HepG2 (cell line): ENCODE results near the gene ZNF468. TPM values are rescaled to one million over a fixed set of nuclear protein-coding genes. Genes with fewer than 3 reads are reported as not detected.
"Not testable (repeated sequence)": the region's sequence is repeated elsewhere in the genome, so short reads cannot be mapped to it uniquely, and the experiment has no call there.

Source experiments
- ATAC-seq: fragments of 200-7000 bp; cut with Tn5 transposase; 3 replicates; pipeline ENCODE4 v1.9.1; 2020; ENCODE audit warnings: mild to moderate bottlenecking, moderate library complexity
- BruUV-seq: library from RNA; stranded (reverse); fragments of 400-500 nt; replicated peaks from 2 replicates; lab custom pipeline; 2021; lab: Mats Ljungman, UMichigan
- CTCF ChIA-PET: fragments of 300-600 bp; formaldehyde crosslinking; extraction: SDS; loops from one replicate; lab custom pipeline; 2021; ENCODE audit warnings: low total read pairs, inconsistent platforms, low intra/inter-chr PET ratio; lab: Yijun Ruan, JAX
- POLR2A ChIA-PET: fragments of 350-600 bp; sonication (Branson Sonifier 250); formaldehyde crosslinking; loops from one replicate; lab custom pipeline; 2020; ENCODE audit warnings: antibody characterized with exemption, inconsistent platforms; lab: Yijun Ruan, JAX
- DNase-seq: peaks from one replicate; pipeline ENCODE4 v3.0.0-alpha.2; 2015; ENCODE audit warnings: low spot score
- FAIRE-seq: peaks from 3 replicates; lab custom pipeline; 2011; peaks lifted over from hg19 to GRCh38; lab: Jason Lieb, UNC
- H2AFZ ChIP-seq: one replicate; pipeline ENCODE4 v1.6.1; 2011; ENCODE audit warnings: low read length, inconsistent platforms
- H3K27ac ChIP-seq: fragments of 300-600 bp; 3 replicates; pipeline ENCODE4 v1.8.0; 2011; ENCODE audit warnings: mixed run types, mild to moderate bottlenecking, mixed read lengths, low read length, inconsistent platforms; ENCODE audit not compliant: insufficient read depth; ENCODE audit errors: extremely low read length
- H3K27me3 ChIP-seq, 2 experiments: fragments of 200-600 bp in 1 of 2; 2 replicates in 1 of 2; 3 replicates in 1 of 2; pipeline versions ENCODE4 v1.6.0 to v1.8.0; 2011; ENCODE audit warnings: low read length in 2 of 2, mild to moderate bottlenecking in 2 of 2, moderate library complexity in 2 of 2, inconsistent platforms in 1 of 2; ENCODE audit not compliant: insufficient read depth in 2 of 2, control insufficient read depth in 1 of 2
- H3K36me3 ChIP-seq, 2 experiments: fragments of 200-600 bp in 1 of 2; replicated peaks in 1 of 2; 2 replicates in 1 of 2; 3 replicates in 1 of 2; pipeline versions ENCODE4 v1.5.1 to v1.8.0; 2011; ENCODE audit warnings: low read length in 2 of 2, inconsistent platforms in 1 of 2; ENCODE audit not compliant: insufficient read depth in 2 of 2, control insufficient read depth in 1 of 2
- H3K4me1 ChIP-seq: 2 replicates; pipeline ENCODE4 v1.5.1; 2012; ENCODE audit warnings: low read length, inconsistent platforms; ENCODE audit not compliant: insufficient read depth
- H3K4me2 ChIP-seq: 2 replicates; pipeline ENCODE4 v1.6.0; 2011; ENCODE audit warnings: low read depth, low read length, inconsistent platforms
- H3K4me3 ChIP-seq, 3 experiments: fragments of 200-600 bp in 1 of 3; sonication (generic), shearing (Covaris generic) in 1 of 3; replicated peaks in 1 of 3; 2 replicates each; pipeline ENCODE4 v1.5.1; 2011 to 2016; ENCODE audit warnings: low read length in 3 of 3, inconsistent platforms in 2 of 3, low read depth in 2 of 3, mild to moderate bottlenecking in 2 of 3, control low read depth in 1 of 3, mixed read lengths in 1 of 3; ENCODE audit not compliant: insufficient read depth in 1 of 3
- H3K79me2 ChIP-seq: one replicate; pipeline ENCODE4 v1.6.1; 2011; ENCODE audit warnings: low read length, inconsistent platforms; ENCODE audit not compliant: insufficient read depth
- H3K9ac ChIP-seq: 2 replicates; pipeline ENCODE4 v1.6.0; 2011; ENCODE audit warnings: mild to moderate bottlenecking, low read depth, low read length, inconsistent platforms; ENCODE audit not compliant: insufficient read depth
- H3K9me3 ChIP-seq: 2 replicates; pipeline ENCODE4 v1.5.1; 2012; ENCODE audit warnings: mild to moderate bottlenecking, low read length
- H4K20me1 ChIP-seq: 2 replicates; pipeline ENCODE4 v1.6.0; 2011; ENCODE audit warnings: inconsistent platforms, mild to moderate bottlenecking, low read length, moderate library complexity; ENCODE audit not compliant: insufficient read depth
- CEBPB ChIP-seq: IDR thresholded peaks from 2 replicates; pipeline ENCODE4 v1.6.1; 2011; ENCODE audit warnings: low read depth, low read length, improper control_type of control experiment, borderline replicate concordance
- PAXIP1 ChIP-seq: sonication (generic); formaldehyde crosslinking; conservative IDR thresholded peaks from 2 replicates; pipeline ENCODE4 v1.4.0; 2020; ENCODE audit warnings: mild to moderate bottlenecking, missing genetic modification reagents, moderate library complexity
- PRDM10 ChIP-seq: sonication (generic); formaldehyde crosslinking; IDR thresholded peaks from 2 replicates; pipeline ENCODE4 v1.4.0; 2020; ENCODE audit warnings: low read depth, missing genetic modification reagents
- SOX6 ChIP-seq, 2 experiments: fragments of 450-650 bp in 1 of 2; sonication (generic) in 1 of 2; formaldehyde crosslinking in 1 of 2; IDR thresholded peaks; 2 replicates each; pipeline versions ENCODE4 v1.4.0 to v1.6.1; 2017 to 2020; ENCODE audit warnings: antibody characterized with exemption in 1 of 2, mild to moderate bottlenecking in 1 of 2, missing genetic modification reagents in 1 of 2
- ZIK1 ChIP-seq: sonication (generic); formaldehyde crosslinking; IDR thresholded peaks from 2 replicates; pipeline ENCODE4 v1.5.0; 2020; ENCODE audit warnings: mild to moderate bottlenecking, low read depth, missing genetic modification reagents, borderline replicate concordance
- ZNF362 ChIP-seq: sonication (generic); formaldehyde crosslinking; IDR thresholded peaks from 2 replicates; pipeline ENCODE4 v1.4.0; 2020; ENCODE audit warnings: missing genetic modification reagents, mild to moderate bottlenecking, borderline replicate concordance
- ZNF879 ChIP-seq: sonication (generic); formaldehyde crosslinking; IDR thresholded peaks from 2 replicates; pipeline ENCODE4 v1.8.1; 2023; ENCODE audit warnings: missing genetic modification reagents
- WGBS: methylation state at CpG from one replicate; pipeline ENCODE4 v1.1.6; 2017; ENCODE audit warnings: low lambda C conversion rate; 5-methylcytosine and 5-hydroxymethylcytosine counted together
- in situ Hi-C: cut with HindIII; loops from 2 replicates; pipeline ENCODE4 v1.10.0; 2017; ENCODE audit warnings: low pct_unique_long_range_greater_than_20kb; ENCODE audit not compliant: extremely low pct_ligation_motif_present
- intact Hi-C: fragments of 100-400 bp; cut with micrococcal nuclease; formaldehyde crosslinking; loops from one replicate; pipeline ENCODE4 v1.10.0; 2022; ENCODE audit not compliant: unreplicated experiment
- polyA plus RNA-seq, 8 experiments: library from polyadenylated mRNA; depleted of rRNA in 3 of 8; stranded (reverse) in 7 of 8; unstranded in 1 of 8; fragments of >200 nt; fragmentation: Illumina TruSeq in 4 of 8; extraction: Trizol in 4 of 8; gene quantifications; 2 replicates each; pipeline versions ENCODE4 v1.2.1 to v1.2.3, GENCODE V29; 2011 to 2016; ENCODE audit warnings: low read depth in 4 of 8, missing spikeins in 1 of 8, mixed read lengths in 1 of 8; ENCODE audit not compliant: insufficient read depth in 1 of 8
- total RNA-seq, 5 experiments: library from RNA; depleted of rRNA; stranded (reverse); fragments of >200 nt; fragmentation: Illumina TruSeq; extraction: Trizol; gene quantifications; 2 replicates each; pipeline ENCODE4 v1.2.3, GENCODE V29; 2016; ENCODE audit warnings: low read depth in 1 of 5

Gene ZNF468
- total and polyA plus RNA-seq, 2 of the 13 experiments (the other 11 are each of a cell fraction or from before 2014, with no cell fraction given), result 8.0 to 19.7 TPM

GRCh38 chr19:52901842-52902241, 44.4 kb upstream of the ZNF468 start:
- Histone ChIP-seq H3K9me3 (peaks cover 16% of the 10 kb centered on the region), H3K27me3 (no peaks in the 10 kb centered on the region), H3K9ac (no peak overlapping the region), H3K4me1 (no peaks in the 10 kb centered on the region), H3K4me2 (peak overlapping the region; percentile 57), H3K36me3 (peaks cover under 1 to 2% of the 10 kb centered on the region in 2 experiments; a peak in 2 of 5 replicates), H4K20me1 (no peaks in the 10 kb centered on the region), H3K79me2 (no peaks in the 10 kb centered on the region), H3K27ac (no peak overlapping the region), H2AFZ (no peak overlapping the region), H3K4me3 (no peak overlapping the region)
- peak; percentile 14 for DNase-seq
- FAIRE-seq, result no peak
- in situ Hi-C loops (no loop called here), intact Hi-C loops (no loop called here)
- TF ChIP-seq PAXIP1 (CRISPR knock-in tag) (0 out of 2 replicates have a peak, but pooled peaks have one; percentile 31), PRDM10 (CRISPR knock-in tag) (peak; percentile 68; the same call in 1 of the 2 replicates), SOX6 (IDR thresholded peaks at IDR 0.05) (no peak), SOX6 (CRISPR knock-in tag; IDR thresholded peaks at IDR 0.05) (0 out of 2 replicates have a peak, but pooled peaks have one; percentile 12), ZNF879 (no peak), ZNF362 (CRISPR knock-in tag) (peak; percentile 71; the same call in 1 of the 2 replicates), CEBPB (no peak), ZIK1 (no peak)
- 15% methylated on average over 2 of the region's 3 CpGs for WGBS
- no TSS peak for BruUV-seq
- POLR2A ChIA-PET, result no interaction called here
- ATAC-seq, result peak; percentile 81
- CTCF ChIA-PET, result no interaction called here

GRCh38 chr19:52898596-52898995, 41.2 kb upstream of the ZNF468 start:
- POLR2A ChIA-PET, H3K4me3 ChIP-seq, DNase-seq, H3K4me1 ChIP-seq, intact Hi-C loops, H3K79me2 ChIP-seq, H3K9ac ChIP-seq, H3K4me2 ChIP-seq, FAIRE-seq, in situ Hi-C loops, H3K36me3 ChIP-seq, BruUV-seq, CTCF ChIA-PET, H3K27me3 ChIP-seq, H3K27ac ChIP-seq, ATAC-seq, H2AFZ ChIP-seq, H4K20me1 ChIP-seq: not testable (repeated sequence)
- WGBS, result 74% methylated on average over 10 of the region's 10 CpGs
- peaks cover 30% of the 10 kb centered on the region for H3K9me3 ChIP-seq
